ENCODE measurements around the gene RAG2.

RAG2 gene

DNA sequence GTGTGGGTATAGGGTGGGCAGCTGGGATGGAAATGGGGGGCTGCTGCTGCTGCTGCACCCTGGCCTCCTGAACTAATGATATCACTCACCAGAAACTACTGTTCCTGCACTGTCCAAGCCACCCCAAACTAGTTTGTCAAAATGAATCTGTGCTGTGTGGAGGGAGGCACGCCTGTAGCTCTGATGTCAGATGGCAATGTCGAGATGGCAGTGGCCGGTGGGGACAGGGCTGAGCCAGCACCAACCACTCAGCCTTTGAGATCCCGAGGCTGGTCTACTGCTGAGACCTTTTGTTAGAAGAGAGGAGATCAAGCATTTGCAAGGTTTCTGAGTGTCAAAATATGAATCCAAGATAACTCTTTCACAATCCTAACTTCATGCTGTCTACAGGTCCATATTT lies 28.9 kb downstream of the RAG2 start:
- H3K27ac ChIP-seq: no peak overlapping the region
- TF ChIP-seq, protein P1, sequence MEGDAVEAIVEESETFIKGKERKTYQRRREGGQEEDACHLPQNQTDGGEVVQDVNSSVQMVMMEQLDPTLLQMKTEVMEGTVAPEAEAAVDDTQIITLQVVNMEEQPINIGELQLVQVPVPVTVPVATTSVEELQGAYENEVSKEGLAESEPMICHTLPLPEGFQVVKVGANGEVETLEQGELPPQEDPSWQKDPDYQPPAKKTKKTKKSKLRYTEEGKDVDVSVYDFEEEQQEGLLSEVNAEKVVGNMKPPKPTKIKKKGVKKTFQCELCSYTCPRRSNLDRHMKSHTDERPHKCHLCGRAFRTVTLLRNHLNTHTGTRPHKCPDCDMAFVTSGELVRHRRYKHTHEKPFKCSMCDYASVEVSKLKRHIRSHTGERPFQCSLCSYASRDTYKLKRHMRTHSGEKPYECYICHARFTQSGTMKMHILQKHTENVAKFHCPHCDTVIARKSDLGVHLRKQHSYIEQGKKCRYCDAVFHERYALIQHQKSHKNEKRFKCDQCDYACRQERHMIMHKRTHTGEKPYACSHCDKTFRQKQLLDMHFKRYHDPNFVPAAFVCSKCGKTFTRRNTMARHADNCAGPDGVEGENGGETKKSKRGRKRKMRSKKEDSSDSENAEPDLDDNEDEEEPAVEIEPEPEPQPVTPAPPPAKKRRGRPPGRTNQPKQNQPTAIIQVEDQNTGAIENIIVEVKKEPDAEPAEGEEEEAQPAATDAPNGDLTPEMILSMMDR (IDR thresholded peaks at IDR 0.05): no peak
- no peak for TF ChIP-seq ZFX (IDR thresholded peaks at IDR 0.05; ENCODE audit: borderline replicate concordance)

DNA sequence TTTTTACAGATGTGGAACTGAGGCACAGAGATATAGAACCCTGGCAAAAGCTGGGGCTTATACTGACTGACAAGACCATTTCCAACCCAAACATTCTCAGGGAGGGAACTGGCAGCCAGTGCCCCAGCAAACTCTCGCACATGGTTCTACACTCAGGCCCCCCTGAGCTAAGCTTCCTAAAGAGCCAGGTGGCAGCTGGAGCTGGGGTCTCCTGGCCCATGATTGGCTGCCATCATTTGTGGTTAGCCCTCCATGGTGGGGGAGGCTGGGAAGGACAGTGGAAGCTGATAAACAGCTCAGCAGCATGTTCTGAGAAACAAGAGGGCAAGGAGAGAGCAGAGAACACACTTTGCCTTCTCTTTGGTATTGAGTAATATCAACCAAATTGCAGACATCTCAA lies 30.3 kb downstream of the RAG2 start, which contains the start of gene RAG1:
Gene RAG1, plus strand, starts transcription at position 314 of the 400 bp plus-strand sequence. CDS start 5,298 bp downstream, outside the sequence.
- no peak within 1 kb of the TSS for H3K27ac ChIP-seq
- TF ChIP-seq ZFX (IDR thresholded peaks at IDR 0.05; ENCODE audit: borderline replicate concordance): no peak
- TF ChIP-seq, protein P1 (IDR thresholded peaks at IDR 0.05): no peak

GRCh38 chr11:36566407-36567053 lies 31.5 kb downstream of the RAG2 start:
- H3K27ac ChIP-seq: no peak overlapping the region
- TF ChIP-seq, protein P1 (IDR thresholded peaks at IDR 0.05): no peak
- no peak for TF ChIP-seq ZFX (IDR thresholded peaks at IDR 0.05; ENCODE audit: borderline replicate concordance)

DNA sequence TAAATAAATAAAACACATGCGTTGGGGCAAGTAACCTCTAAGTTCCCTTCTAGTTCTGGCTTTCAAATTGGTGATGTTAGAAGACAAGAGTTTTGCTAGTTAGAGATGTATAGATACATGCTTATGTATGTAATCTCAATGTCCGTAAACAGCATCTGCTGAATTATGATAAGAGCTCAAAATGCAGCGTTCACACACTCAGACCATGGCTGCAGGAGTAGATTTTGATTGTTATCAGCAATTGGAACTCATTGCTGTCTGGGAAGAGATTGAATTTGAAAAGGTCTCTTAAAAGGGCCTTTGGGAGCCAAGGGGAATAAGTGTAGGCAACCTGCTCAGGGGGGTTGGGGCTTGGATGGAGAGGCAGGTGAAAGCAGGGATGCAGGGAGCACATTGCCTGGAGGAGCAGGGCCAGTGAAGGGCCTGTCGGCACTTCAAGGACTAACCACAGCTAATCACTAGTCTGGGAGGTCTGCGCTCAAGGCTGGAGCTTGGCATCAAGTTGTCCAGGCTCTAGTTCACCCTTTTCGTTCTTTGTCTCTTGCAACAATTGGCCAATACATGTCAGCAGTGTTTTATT lies 32.9 kb downstream of the RAG2 start:
- TF ChIP-seq ZFX (IDR thresholded peaks at IDR 0.05; ENCODE audit: borderline replicate concordance): no peak
- TF ChIP-seq, protein P1 (IDR thresholded peaks at IDR 0.05): no peak
- no peak overlapping the region for H3K27ac ChIP-seq

GRCh38 chr11:36564376-36565030 lies 33.5 kb downstream of the RAG2 start:
- TF ChIP-seq, protein P1 (IDR thresholded peaks at IDR 0.05): peak; percentile 77
- no peak for TF ChIP-seq ZFX (IDR thresholded peaks at IDR 0.05; ENCODE audit: borderline replicate concordance)
- no peak overlapping the region for H3K27ac ChIP-seq

GRCh38 chr11:36558571-36559413 lies 39.2 kb downstream of the RAG2 start:
- H3K27ac ChIP-seq: no peak overlapping the region
- TF ChIP-seq ZFX (IDR thresholded peaks at IDR 0.05; ENCODE audit: borderline replicate concordance): no peak
- TF ChIP-seq, protein P1 (IDR thresholded peaks at IDR 0.05): no peak
